SU-DHL-6 (cell line): ENCODE results near the gene CKS1B.

Experiments used
- CTCF ChIP-seq: fragments of 200-600 bp; sonication (generic); IDR thresholded peaks from one replicate; pipeline ENCODE4 v1.5.1; 2017; ENCODE audit warnings: antibody characterized with exemption, mild to moderate bottlenecking, low read length, moderate library complexity; ENCODE audit not compliant: insufficient read depth, poor library complexity, severe bottlenecking
- EZH2phosphoT487 ChIP-seq: fragments of 200-600 bp; sonication (generic), shearing (Covaris generic); conservative IDR thresholded peaks from 2 replicates; pipeline ENCODE4 v1.6.1; 2018; ENCODE audit warnings: mild to moderate bottlenecking, antibody characterized with exemption, low read length, moderate library complexity, mixed read lengths

GRCh38 chr1:154960446-154961136, 13.9 kb upstream of the CKS1B start:
- TF ChIP-seq CTCF (no peak), EZH2phosphoT487 (no peak)
